A549 (cell line): Measurements from ENCODE around the gene PRODH. TPM values are rescaled to one million over a fixed set of nuclear protein-coding genes. Genes with fewer than 3 reads are reported as not detected.

ENCODE experiments used
- ATAC-seq, 2 experiments: fragments of 200-7000 bp in 1 of 2; fragments of >200 bp in 1 of 2; cut with Nextera tagmentation in 1 of 2; cut with Tn5 transposase in 1 of 2; 3 replicates each; pipeline versions ENCODE4 v1.8.0 to v1.9.1; 2018 to 2020; ENCODE audit warnings: mild to moderate bottlenecking in 1 of 2, moderate library complexity in 1 of 2
- CTCF ChIA-PET: fragments of 300-600 bp; sonication (Branson Sonifier 250); formaldehyde crosslinking; extraction: SDS; loops from one replicate; lab custom pipeline; 2021; ENCODE audit warnings: antibody characterized with exemption, inconsistent platforms; lab: Yijun Ruan, JAX
- POLR2A ChIA-PET: fragments of 350-600 bp; formaldehyde crosslinking; extraction: SDS; loops from one replicate; lab custom pipeline; 2021; ENCODE audit warnings: antibody characterized with exemption, inconsistent platforms; lab: Yijun Ruan, JAX
- DNase-seq, 2 experiments: peaks; one replicate each; pipeline versions ENCODE4 v3.0.0 to v3.0.0-alpha.2; 2011 to 2016; ENCODE audit warnings: low read depth in 1 of 2, low spot score in 1 of 2
- FAIRE-seq: peaks from 2 replicates; lab custom pipeline; 2011; peaks lifted over from hg19 to GRCh38; lab: Jason Lieb, UNC
- H3K27ac ChIP-seq, 2 experiments: fragments of >200 bp; sonication (Bioruptor Twin); formaldehyde crosslinking; 3 replicates each; pipeline ENCODE4 v1.5.1; 2016 to 2017
- H3K4me1 ChIP-seq: fragments of >200 bp; sonication (Bioruptor Twin); formaldehyde crosslinking; 3 replicates; pipeline ENCODE4 v1.6.1; 2016
- H3K4me2 ChIP-seq: fragments of >200 bp; sonication (Bioruptor Twin); formaldehyde crosslinking; 3 replicates; pipeline ENCODE4 v1.6.1; 2016
- H3K4me3 ChIP-seq: fragments of >200 bp; sonication (Bioruptor Twin); formaldehyde crosslinking; 3 replicates; pipeline ENCODE4 v1.5.1; 2016
- H3K9me3 ChIP-seq: fragments of >200 bp; sonication (Bioruptor Twin); formaldehyde crosslinking; 3 replicates; pipeline ENCODE4 v1.6.1; 2016
- BCL3 ChIP-seq: fragments of >200 bp; sonication (Bioruptor Twin); formaldehyde crosslinking; IDR thresholded peaks from 3 replicates; pipeline ENCODE4 v1.6.1; 2016
- BHLHE40 ChIP-seq: IDR thresholded peaks from 2 replicates; pipeline ENCODE4 v1.6.1; 2012; ENCODE audit warnings: low read depth, low read length, inconsistent platforms
- CHD4 ChIP-seq: fragments of 200-600 bp; sonication (generic); IDR thresholded peaks from 2 replicates; pipeline ENCODE4 v1.6.1; 2016; ENCODE audit warnings: antibody characterized with exemption, mild to moderate bottlenecking, borderline replicate concordance
- EHF ChIP-seq: fragments of 250-450 bp; sonication (Bioruptor Pico); IDR thresholded peaks from 2 replicates; pipeline ENCODE4 v1.5.0; 2020; ENCODE audit warnings: mild to moderate bottlenecking
- FOSL2 ChIP-seq, 2 experiments: fragments of 450-650 bp in 1 of 2; fragments of >200 bp in 1 of 2; sonication (Bioruptor Twin) in 1 of 2; formaldehyde crosslinking; IDR thresholded peaks; 2 replicates each; pipeline versions ENCODE4 v1.5.0 to v1.6.1; 2016 to 2020; ENCODE audit warnings: mild to moderate bottlenecking in 1 of 2, moderate library complexity in 1 of 2
- FOXS1 ChIP-seq: fragments of 250-450 bp; sonication (Bioruptor Pico); IDR thresholded peaks from 2 replicates; pipeline ENCODE4 v1.5.0; 2020; ENCODE audit warnings: mild to moderate bottlenecking, moderate library complexity
- HDAC2 ChIP-seq: fragments of 200-600 bp; sonication (generic); IDR thresholded peaks from 2 replicates; pipeline ENCODE4 v1.6.1; 2016
- HES2 ChIP-seq: fragments of >200 bp; sonication (Bioruptor Twin); formaldehyde crosslinking; IDR thresholded peaks from 2 replicates; pipeline ENCODE4 v1.6.1; 2016
- HEYL ChIP-seq: fragments of 250-450 bp; sonication (Bioruptor Pico); IDR thresholded peaks from 2 replicates; pipeline ENCODE4 v1.8.0; 2021; ENCODE audit warnings: mild to moderate bottlenecking, moderate library complexity
- HMGXB4 ChIP-seq: fragments of 250-450 bp; sonication (Bioruptor Pico); IDR thresholded peaks from 2 replicates; pipeline ENCODE4 v1.5.0; 2021; ENCODE audit warnings: mild to moderate bottlenecking, moderate library complexity, borderline replicate concordance
- HOXA7 ChIP-seq: fragments of 250-450 bp; sonication (Bioruptor Pico); IDR thresholded peaks from 2 replicates; pipeline ENCODE4 v1.5.0; 2020; ENCODE audit warnings: mild to moderate bottlenecking, moderate library complexity
- HOXB13 ChIP-seq: fragments of 250-450 bp; sonication (Bioruptor Pico); IDR thresholded peaks from 2 replicates; pipeline ENCODE4 v1.5.0; 2020; ENCODE audit warnings: low read depth, mild to moderate bottlenecking, moderate library complexity
- HOXB5 ChIP-seq: fragments of 250-450 bp; sonication (Bioruptor Pico); IDR thresholded peaks from 2 replicates; pipeline ENCODE4 v1.5.0; 2020; ENCODE audit warnings: mild to moderate bottlenecking, moderate library complexity
- KDM5A ChIP-seq: fragments of 200-600 bp; sonication (generic); IDR thresholded peaks from 2 replicates; pipeline ENCODE4 v1.6.1; 2016; ENCODE audit warnings: antibody characterized with exemption, mild to moderate bottlenecking
- MAFK ChIP-seq: fragments of 450-650 bp; IDR thresholded peaks from 2 replicates; pipeline ENCODE4 v1.6.1; 2014; ENCODE audit not compliant: partially characterized antibody
- NPAS2 ChIP-seq: fragments of 250-450 bp; sonication (Bioruptor Pico); IDR thresholded peaks from 2 replicates; pipeline ENCODE4 v1.8.0; 2022; ENCODE audit warnings: mild to moderate bottlenecking, moderate library complexity, borderline replicate concordance
- RARB ChIP-seq: fragments of 250-450 bp; sonication (Bioruptor Pico); IDR thresholded peaks from 2 replicates; pipeline ENCODE4 v1.8.0; 2021; ENCODE audit warnings: mild to moderate bottlenecking, moderate library complexity
- REST ChIP-seq: fragments of 200-600 bp; sonication (generic); IDR thresholded peaks from 2 replicates; pipeline ENCODE4 v1.6.1; 2016; ENCODE audit warnings: antibody characterized with exemption, mild to moderate bottlenecking, moderate library complexity
- SMC3 ChIP-seq: fragments of >200 bp; sonication (Bioruptor Twin); formaldehyde crosslinking; IDR thresholded peaks from 3 replicates; pipeline ENCODE4 v1.6.1; 2018; ENCODE audit warnings: inconsistent platforms
- SREBF2 ChIP-seq: fragments of 450-650 bp; IDR thresholded peaks from 2 replicates; pipeline ENCODE4 v1.6.1; 2014; ENCODE audit warnings: mild to moderate bottlenecking, moderate library complexity
- USF2 ChIP-seq: fragments of 450-650 bp; IDR thresholded peaks from 2 replicates; pipeline ENCODE4 v1.6.1; 2014; ENCODE audit warnings: antibody characterized with exemption
- ZC3H11A ChIP-seq: fragments of 450-650 bp; IDR thresholded peaks from 2 replicates; pipeline ENCODE4 v1.6.1; 2014; ENCODE audit warnings: antibody characterized with exemption, mild to moderate bottlenecking
- WGBS: methylation state at CpG from one replicate; pipeline ENCODE4 v1.1.6; 2017; ENCODE audit errors: missing lambda C conversion rate; 5-methylcytosine and 5-hydroxymethylcytosine counted together
- polyA plus RNA-seq, 4 experiments: library from polyadenylated mRNA; depleted of rRNA in 3 of 4; stranded (reverse); fragments of >200 nt; fragmentation: RNase III in 1 of 4; extraction: RNeasy Plus Mini Kit Qiagen cat#74134 plus additional on column Dnase treatment in 1 of 4; gene quantifications; 2 replicates in 3 of 4; 3 replicates in 1 of 4; pipeline ENCODE4 v1.2.3, GENCODE V29; 2011 to 2017

The PRODH gene
- polyA plus RNA-seq, 2 of the 4 experiments (the other 2 are of a cell fraction) = 0.58 to 2.4 TPM

GRCh38 chr22:18929459-18929858 is 6.6 kb downstream of the PRODH start:
- TF ChIP-seq HDAC2 = no peak
- TF ChIP-seq BHLHE40 = no peak
- TF ChIP-seq CHD4 = no peak
- no peak for TF ChIP-seq ZC3H11A
- no peak for TF ChIP-seq RARB (CRISPR knock-in tag)
- no peak for TF ChIP-seq NPAS2 (CRISPR knock-in tag)
- no peak for TF ChIP-seq BCL3
- no peak for TF ChIP-seq HMGXB4
- no peak for TF ChIP-seq EHF (CRISPR knock-in tag)
- TF ChIP-seq, all 56 proteins: peak for 0
- H3K4me3 ChIP-seq = no peak overlapping the region
- POLR2A ChIA-PET = no interaction called here
- no peak overlapping the region for H3K27ac ChIP-seq
- no peak overlapping the region for H3K4me2 ChIP-seq
- DNase-seq (no peak), ATAC-seq (peak; percentile 52 to 76; a peak in 5 of 6 replicates), FAIRE-seq (no peak)
- WGBS = no CpG with 5 or more reads among the region's 5 CpGs
- CTCF ChIA-PET = interaction anchor here (1.0 to 1.4 kb wide), 2 partner anchors 8 to 23 kb away, joined by 3 to 4 read pairs; no protein-coding TSS in a partner anchor
- H3K9me3 ChIP-seq = no peaks in the 10 kb centered on the region
- no peaks in the 10 kb centered on the region for H3K4me1 ChIP-seq

- ChIA-PET CTCF (interaction anchor here (1.0 kb wide), 1 partner anchor 20 kb away, joined by 4 read pairs; no protein-coding TSS in a partner anchor), POLR2A (no interaction called here)
- DNase-seq = no peak
- Histone ChIP-seq H3K4me1 (no peaks in the 10 kb centered on the region), H3K4me3 (no peak overlapping the region), H3K4me2 (no peak overlapping the region), H3K9me3 (no peaks in the 10 kb centered on the region), H3K27ac (no peak overlapping the region)
- TF ChIP-seq USF2 = no peak
- no CpG with 5 or more reads among the region's 5 CpGs for WGBS
- ATAC-seq = no peak
- no peak for FAIRE-seq
These were observed 8.5 kb downstream of the PRODH start for GRCh38 chr22:18927573-18927972.

GRCh38 chr22:18927020-18927419 is 9.1 kb downstream of the PRODH start:
- TF ChIP-seq BCL3 (no peak), REST (no peak), FOXS1 (no peak), HOXB13 (CRISPR knock-in tag) (no peak), SMC3 (no peak), MAFK (no peak), KDM5A (no peak), NPAS2 (CRISPR knock-in tag) (no peak), SREBF2 (no peak), HOXB5 (CRISPR knock-in tag) (no peak), HES2 (no peak), HEYL (CRISPR knock-in tag) (no peak), HOXA7 (CRISPR knock-in tag) (no peak), FOSL2 (IDR thresholded peaks at IDR 0.05) (no peak), FOSL2 (CRISPR knock-in tag; IDR thresholded peaks at IDR 0.05) (no peak), HDAC2 (no peak)
- ATAC-seq (no peak), FAIRE-seq (no peak), DNase-seq (no peak)
- no peaks in the 10 kb centered on the region for H3K4me1 ChIP-seq
- WGBS = no CpG with 5 or more reads among the region's 4 CpGs
- H3K4me2 ChIP-seq = no peak overlapping the region
- no peak overlapping the region for H3K27ac ChIP-seq
- H3K4me3 ChIP-seq = no peak overlapping the region
- H3K9me3 ChIP-seq = no peaks in the 10 kb centered on the region
- POLR2A ChIA-PET = no interaction called here
- CTCF ChIA-PET = interaction anchor here (1.0 kb wide), 1 partner anchor 20 kb away, joined by 4 read pairs; no protein-coding TSS in a partner anchor
